ENCODE measurements around the gene CCDC74A. TPM values are rescaled to one million over a fixed set of nuclear protein-coding genes. Genes with fewer than 3 reads are reported as not detected.
"Not testable (repeated sequence)": the region's sequence is repeated elsewhere in the genome, so short reads cannot be mapped to it uniquely, and the experiment has no call there.

CCDC74A gene
- total RNA-seq, 5 donors from 2014 or later (not counting 1 experiment from before 2014, with no cell fraction given): 0.90 to 4.0 (median 2.3) TPM

DNA sequence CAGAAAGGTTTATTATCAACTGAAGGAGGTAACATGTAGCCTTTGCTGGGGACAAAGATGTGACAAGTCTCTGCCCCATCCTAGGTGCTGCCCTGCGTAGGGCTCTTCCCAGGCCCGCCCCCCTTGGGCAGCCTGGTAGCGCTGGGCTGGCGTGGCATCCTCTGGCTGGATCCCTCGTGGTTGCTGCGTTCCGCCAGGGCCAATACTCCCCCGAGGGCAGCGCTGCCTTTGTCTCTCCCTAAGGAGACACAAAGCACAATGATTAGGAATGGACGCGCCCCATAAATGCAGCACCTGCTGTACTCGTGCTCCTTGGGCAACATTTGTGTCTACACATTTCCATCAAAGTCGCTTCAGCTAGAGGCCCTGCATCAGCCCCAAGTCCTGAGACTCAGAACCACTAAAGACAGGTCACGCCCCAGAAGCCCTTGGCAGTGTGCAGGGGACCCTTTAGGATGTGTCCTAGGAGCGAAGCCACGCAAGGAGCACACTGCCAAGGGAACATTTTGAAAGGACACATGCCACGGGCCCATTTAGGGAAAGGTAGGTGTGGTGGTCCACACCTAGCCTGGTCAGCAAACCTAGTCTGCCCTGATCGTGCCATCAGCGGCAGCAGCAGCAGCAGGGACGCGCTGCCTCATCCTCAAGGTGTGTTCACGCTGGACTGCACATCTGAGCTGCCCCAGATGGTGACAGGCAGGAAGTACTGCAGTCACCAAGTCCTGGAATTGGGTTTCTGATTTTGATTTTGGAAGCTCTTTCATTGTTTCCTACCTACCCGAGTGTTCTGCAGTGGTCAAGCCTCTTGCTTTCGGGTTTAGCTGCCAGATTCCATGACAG lies 43.5 kb upstream of the CCDC74A start:
- H3K4me3 Mint-ChIP-seq: not testable (repeated sequence)
- WGBS (ENCODE audit: insufficient coverage): 97% methylated on average over 16 of the region's 24 CpGs

DNA sequence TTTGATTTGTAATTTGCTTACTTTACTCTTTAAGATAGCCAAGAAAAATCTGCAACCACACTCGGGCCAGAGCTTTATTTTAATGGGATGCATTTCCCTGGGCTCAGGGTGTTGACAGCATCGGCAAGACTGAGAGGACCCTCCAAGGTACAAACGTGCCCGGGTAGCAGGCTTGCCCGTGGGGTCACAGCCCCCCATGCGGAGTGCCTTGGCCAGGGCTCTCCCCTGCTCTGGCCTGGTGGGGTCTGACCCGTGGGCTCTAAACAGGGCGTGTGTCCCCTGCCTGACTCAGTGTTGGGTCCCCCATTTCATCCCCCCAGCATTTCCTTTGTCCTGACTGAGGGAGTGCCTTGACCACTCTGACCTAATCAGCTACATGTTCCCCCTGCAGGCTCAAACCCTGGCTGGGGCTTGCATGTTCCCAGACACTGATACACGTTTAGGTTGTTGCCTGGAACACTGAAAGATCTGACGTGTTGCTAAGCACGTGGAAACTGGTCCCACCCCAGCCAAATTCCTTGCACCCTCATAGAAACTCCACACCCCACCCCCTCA lies 42.7 kb upstream of the CCDC74A start:
- H3K36me3 Mint-ChIP-seq; H3K36me3 ChIP-seq (ENCODE audit: control insufficient read depth in 2 of 2, extremely low read depth in 1 of 2, insufficient read depth in 1 of 2, low read length in 1 of 2); POLR2A ChIA-PET; H3K27me3 Mint-ChIP-seq; H3K4me3 ChIP-seq (ENCODE audit: control insufficient read depth in 1 of 2, extremely low read depth in 1 of 2, low read length in 1 of 2); DNase-seq; H3K27ac ChIP-seq (ENCODE audit: low read length); ATAC-seq (replicated peaks in 1 of 4); H3K4me3 Mint-ChIP-seq; H3K9me3 Mint-ChIP-seq; H3K27me3 ChIP-seq (replicated peaks in 1 of 2; ENCODE audit: control insufficient read depth in 2 of 2, extremely low read depth in 1 of 2, insufficient read depth in 2 of 2, low read length in 1 of 2); H3K9me3 ChIP-seq; H3K27ac Mint-ChIP-seq; CTCF ChIA-PET: not testable (repeated sequence)
- 89% methylated on average over 10 of the region's 11 CpGs for WGBS (ENCODE audit: insufficient coverage)
- peaks cover 0 to 10% of the 10 kb centered on the region in 2 experiments for H3K4me1 ChIP-seq (ENCODE audit: control insufficient read depth in 1 of 2, extremely low read depth in 1 of 2, insufficient read depth in 2 of 2, low read length in 2 of 2)
- H3K4me1 Mint-ChIP-seq: peaks cover 15 to 20% (median 18%) of the 10 kb centered on the region in 3 donors

More for the DNA sequence above, 43.5 kb upstream of the CCDC74A start:
- H3K9me3 Mint-ChIP-seq; H3K4me1 ChIP-seq (ENCODE audit: control insufficient read depth in 1 of 2, extremely low read depth in 1 of 2, insufficient read depth in 2 of 2, low read length in 2 of 2); H3K27ac ChIP-seq (ENCODE audit: low read length); H3K9me3 ChIP-seq; H3K27me3 ChIP-seq (replicated peaks in 1 of 2; ENCODE audit: control insufficient read depth in 2 of 2, extremely low read depth in 1 of 2, insufficient read depth in 2 of 2, low read length in 1 of 2); ATAC-seq (replicated peaks in 1 of 4); POLR2A ChIA-PET; H3K36me3 ChIP-seq (ENCODE audit: control insufficient read depth in 2 of 2, extremely low read depth in 1 of 2, insufficient read depth in 1 of 2, low read length in 1 of 2); H3K4me3 ChIP-seq (ENCODE audit: control insufficient read depth in 1 of 2, extremely low read depth in 1 of 2, low read length in 1 of 2); CTCF ChIA-PET; H3K36me3 Mint-ChIP-seq; H3K27me3 Mint-ChIP-seq; DNase-seq; H3K27ac Mint-ChIP-seq: not testable (repeated sequence)
- peaks cover 11 to 15% (median 14%) of the 10 kb centered on the region in 3 donors for H3K4me1 Mint-ChIP-seq

DNA sequence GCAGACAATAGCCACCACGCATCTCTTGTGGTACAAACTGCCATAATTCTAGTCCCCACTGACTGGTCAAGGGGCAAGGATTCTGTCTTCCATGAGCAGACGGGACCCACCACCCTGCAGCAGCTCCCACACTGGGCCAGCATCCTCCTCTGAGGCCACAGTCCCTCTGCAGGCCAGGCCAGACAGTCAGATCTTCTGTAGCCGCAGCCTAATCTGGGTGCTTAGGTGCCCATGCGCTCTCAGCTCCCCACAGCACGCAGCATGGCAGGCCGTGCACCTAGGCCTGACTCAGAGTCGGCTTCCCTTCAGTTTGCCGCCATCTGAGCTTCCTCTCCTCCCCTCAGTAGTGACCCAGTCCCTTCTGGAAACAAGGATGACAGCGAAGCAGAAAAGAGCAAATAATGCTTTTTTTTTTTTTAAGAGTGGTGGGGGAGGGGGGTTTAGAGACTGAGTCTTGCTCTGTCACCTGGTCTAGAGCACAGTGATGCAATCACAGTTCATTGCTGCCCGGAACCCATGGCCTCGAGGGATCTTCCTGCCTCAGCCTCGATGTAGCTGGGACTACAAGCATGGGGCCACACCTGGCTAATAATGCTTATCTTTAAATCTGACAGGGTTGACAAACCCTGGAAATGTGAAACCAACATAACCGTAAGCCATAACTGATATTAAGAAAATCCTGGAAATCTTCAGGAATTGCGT lies 41.3 kb upstream of the CCDC74A start:
- H3K27me3 ChIP-seq (replicated peaks in 1 of 2; ENCODE audit: control insufficient read depth in 2 of 2, extremely low read depth in 1 of 2, insufficient read depth in 2 of 2, low read length in 1 of 2); ATAC-seq (replicated peaks in 1 of 4); H3K9me3 Mint-ChIP-seq; H3K27ac ChIP-seq (ENCODE audit: low read length); H3K9me3 ChIP-seq; H3K36me3 Mint-ChIP-seq; POLR2A ChIA-PET; H3K36me3 ChIP-seq (ENCODE audit: control insufficient read depth in 2 of 2, extremely low read depth in 1 of 2, insufficient read depth in 1 of 2, low read length in 1 of 2); H3K27me3 Mint-ChIP-seq; H3K4me3 ChIP-seq (ENCODE audit: control insufficient read depth in 1 of 2, extremely low read depth in 1 of 2, low read length in 1 of 2); DNase-seq; H3K4me3 Mint-ChIP-seq; H3K27ac Mint-ChIP-seq: not testable (repeated sequence)
- 95% methylated on average over 10 of the region's 14 CpGs for WGBS (ENCODE audit: insufficient coverage)
- peaks cover 2 to 24% of the 10 kb centered on the region in 2 experiments for H3K4me1 ChIP-seq (ENCODE audit: control insufficient read depth in 1 of 2, extremely low read depth in 1 of 2, insufficient read depth in 2 of 2, low read length in 2 of 2)
- CTCF ChIA-PET: interaction anchor here in 1 of 2 donors (0.7 kb wide), 1 partner anchor 60 kb away, joined by 3 read pairs; no protein-coding TSS in a partner anchor
- peaks cover 27 to 34% (median 32%) of the 10 kb centered on the region in 3 donors for H3K4me1 Mint-ChIP-seq

DNA sequence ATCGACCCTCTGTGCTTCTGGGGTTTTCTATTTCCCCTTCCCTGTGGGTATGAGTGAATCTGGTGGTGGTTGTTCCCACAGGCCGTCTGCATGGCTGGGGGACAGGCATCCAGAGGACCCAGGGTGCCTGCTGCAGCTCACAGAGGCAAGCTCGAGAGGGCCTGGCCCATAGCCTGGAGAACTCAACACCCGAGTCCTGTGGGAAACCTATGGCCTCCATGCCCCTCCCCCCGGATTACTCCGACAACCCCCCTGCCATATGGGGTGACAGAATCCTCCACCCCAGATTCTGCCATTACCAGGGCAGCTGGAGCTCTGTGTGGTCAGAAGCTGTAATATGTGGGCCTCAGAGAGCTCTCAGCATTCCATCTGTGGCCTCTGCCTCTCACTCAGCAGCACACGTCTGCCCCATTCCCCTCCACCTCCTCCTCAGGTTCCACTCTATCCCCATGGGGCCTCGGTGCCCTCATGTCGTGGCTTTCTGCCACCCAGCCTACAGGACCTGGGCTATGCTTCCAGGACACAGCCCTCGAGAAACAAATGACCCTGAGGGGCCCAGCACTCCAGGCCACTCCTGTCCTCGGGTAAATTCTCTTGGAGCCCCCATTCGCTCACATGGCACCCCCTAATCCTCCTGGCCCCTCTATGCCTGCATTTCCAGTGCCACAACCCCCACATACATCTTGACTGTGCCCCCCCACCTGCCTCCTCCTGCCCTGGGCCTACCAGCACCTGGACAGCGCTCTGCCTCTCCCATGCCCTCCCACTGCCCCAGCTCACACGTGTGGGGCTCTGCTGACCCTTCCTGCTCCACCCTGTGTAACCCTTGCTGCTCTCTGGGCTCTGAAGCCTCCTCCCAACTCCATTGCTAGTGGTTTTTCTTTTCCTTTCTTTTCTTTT lies 39.1 kb upstream of the CCDC74A start:
- ChIA-PET CTCF (interaction anchor here in 1 of 2 donors (0.6 kb wide), 1 partner anchor 1303 kb away, joined by 3 read pairs; no protein-coding TSS in a partner anchor), POLR2A (interaction anchor here in 1 of 2 donors (0.7 kb wide), 1 partner anchor 53 kb away, joined by 6 read pairs; no protein-coding TSS in a partner anchor)
- WGBS (ENCODE audit: insufficient coverage): 87% methylated on average over 8 of the region's 14 CpGs
- peaks cover 29 to 39% (median 36%) of the 10 kb centered on the region in 3 donors for H3K4me1 Mint-ChIP-seq
- no peaks in the 10 kb centered on the region for H3K27me3 Mint-ChIP-seq
- Histone ChIP-seq H3K27ac (ENCODE audit: low read length) (no peak overlapping the region), H3K4me3 (ENCODE audit: control insufficient read depth in 1 of 2, extremely low read depth in 1 of 2, low read length in 1 of 2) (no peak overlapping the region), H3K27me3 (replicated peaks in 1 of 2; ENCODE audit: control insufficient read depth in 2 of 2, extremely low read depth in 1 of 2, insufficient read depth in 2 of 2, low read length in 1 of 2) (no peaks in the 10 kb centered on the region), H3K9me3 (no peaks in the 10 kb centered on the region), H3K36me3 (ENCODE audit: control insufficient read depth in 2 of 2, extremely low read depth in 1 of 2, insufficient read depth in 1 of 2, low read length in 1 of 2) (peaks cover 1 to 3% of the 10 kb centered on the region in 2 donors), H3K4me1 (ENCODE audit: control insufficient read depth in 1 of 2, extremely low read depth in 1 of 2, insufficient read depth in 2 of 2, low read length in 2 of 2) (peaks cover 2 to 31% of the 10 kb centered on the region in 2 experiments)
- no peaks in the 10 kb centered on the region for H3K9me3 Mint-ChIP-seq
- peak overlapping the region in 1 of 3 donors; percentile 28 for H3K4me3 Mint-ChIP-seq
- H3K27ac Mint-ChIP-seq: peak overlapping the region in 1 of 2 donors; percentile 36
- H3K36me3 Mint-ChIP-seq: no peaks in the 10 kb centered on the region
- no peak for ATAC-seq (replicated peaks in 1 of 4)
- DNase-seq: no peak

DNA sequence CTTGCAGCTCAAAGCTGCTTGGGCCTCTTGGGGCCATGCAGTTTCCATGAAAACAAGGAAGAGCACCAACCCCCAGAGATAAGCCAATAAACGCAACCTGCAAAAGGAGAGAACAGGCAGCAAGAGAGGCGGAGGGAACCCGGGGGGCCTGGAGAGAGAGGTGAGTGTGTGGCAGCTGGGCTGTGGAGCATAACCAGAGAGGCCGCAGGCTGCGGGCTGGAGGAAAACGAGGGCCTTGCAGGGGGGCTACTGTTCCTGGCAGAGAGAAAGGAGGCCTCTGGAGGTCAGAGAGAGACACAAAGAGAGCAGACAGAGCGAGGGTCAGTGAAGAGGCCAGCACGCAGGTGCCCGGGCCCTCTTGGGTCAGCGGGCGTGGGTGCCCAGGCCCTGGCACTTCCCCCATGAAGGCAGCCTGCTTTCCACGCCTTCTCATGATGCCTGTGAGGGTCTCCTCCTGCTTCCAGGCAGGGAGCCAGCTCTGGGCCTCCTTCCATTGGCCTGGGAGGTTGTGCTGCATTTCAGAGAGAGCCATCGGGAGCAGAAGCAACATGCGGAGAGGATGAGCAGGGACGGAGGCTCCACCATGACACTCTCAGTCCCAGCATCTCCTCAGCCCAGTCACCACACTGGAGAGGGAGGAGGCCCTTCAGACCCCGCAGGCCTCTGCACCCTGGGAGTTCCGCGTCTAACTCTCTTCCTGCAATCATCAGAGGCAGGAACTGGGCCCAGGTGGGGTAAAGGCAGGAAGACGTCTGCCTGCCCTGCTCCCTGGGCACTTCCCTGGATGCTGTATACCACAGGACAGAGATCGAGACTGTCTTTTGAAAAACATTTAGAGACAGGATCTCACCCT lies 36.8 kb upstream of the CCDC74A start:
- POLR2A ChIA-PET; H3K9me3 ChIP-seq; ATAC-seq (replicated peaks in 1 of 4); CTCF ChIA-PET; H3K27ac ChIP-seq (ENCODE audit: low read length); H3K9me3 Mint-ChIP-seq; H3K27me3 ChIP-seq (replicated peaks in 1 of 2; ENCODE audit: control insufficient read depth in 2 of 2, extremely low read depth in 1 of 2, insufficient read depth in 2 of 2, low read length in 1 of 2); H3K36me3 ChIP-seq (ENCODE audit: control insufficient read depth in 2 of 2, extremely low read depth in 1 of 2, insufficient read depth in 1 of 2, low read length in 1 of 2); H3K27me3 Mint-ChIP-seq; H3K36me3 Mint-ChIP-seq: not testable (repeated sequence)
- Mint-ChIP-seq H3K4me1 (peaks cover 42 to 52% (median 51%) of the 10 kb centered on the region in 3 donors), H3K4me3 (peak overlapping the region; percentile 81 to 87 (median 82)), H3K27ac (peak overlapping the region; percentile 87 to 89)
- Histone ChIP-seq H3K4me3 (ENCODE audit: control insufficient read depth in 1 of 2, extremely low read depth in 1 of 2, low read length in 1 of 2) (peak overlapping the region; percentile 26 to 54), H3K4me1 (ENCODE audit: control insufficient read depth in 1 of 2, extremely low read depth in 1 of 2, insufficient read depth in 2 of 2, low read length in 2 of 2) (peaks cover 5 to 43% of the 10 kb centered on the region in 2 experiments)
- peak in 16 of 35 experiments; percentile 6 to 47 (median 16) for DNase-seq
- WGBS (ENCODE audit: insufficient coverage): 66% methylated on average over 13 of the region's 20 CpGs

Data from T-cell (primary cell).